ENCODE data around the gene PTPRR.

The PTPRR gene

DNA sequence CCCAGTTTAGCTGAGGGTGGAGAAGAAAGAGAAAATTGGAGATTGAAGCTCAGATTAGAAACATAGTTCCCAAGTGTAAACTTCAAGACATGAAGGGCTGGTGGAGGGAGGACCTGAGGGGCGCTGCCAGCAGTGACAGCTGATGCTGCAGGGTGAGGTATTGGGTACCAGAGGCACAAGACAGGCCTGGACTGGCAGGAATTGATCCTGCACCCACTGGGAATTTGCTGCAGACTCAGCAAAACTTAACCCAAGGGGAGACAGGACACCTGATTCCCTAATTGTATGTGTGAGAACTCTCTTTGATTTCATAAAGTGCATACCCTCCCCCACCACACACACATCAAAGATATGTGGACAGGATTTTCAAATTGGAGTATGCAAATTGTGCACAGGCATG lies 11.6 kb downstream of the PTPRR start:
- no peak for DNase-seq

DNA sequence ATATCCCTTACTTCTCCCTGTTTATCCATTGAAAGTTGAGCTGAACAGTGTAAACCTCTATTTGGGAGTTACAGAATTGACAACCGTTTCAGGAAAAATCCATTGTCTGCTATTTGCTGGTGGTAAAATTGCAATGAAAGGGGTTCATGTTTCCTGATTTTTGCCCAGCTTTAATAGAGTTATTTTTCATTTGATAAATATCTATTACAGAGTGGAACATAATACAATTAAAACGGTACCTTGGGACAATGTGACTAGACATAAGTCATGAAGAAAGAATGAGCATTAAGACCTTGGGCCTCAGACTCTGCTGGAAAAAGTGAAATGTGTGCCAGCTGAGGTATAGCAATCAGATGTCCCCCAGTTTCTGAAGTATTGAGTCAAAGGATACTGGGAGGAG lies 13.1 kb downstream of the PTPRR start:
- DNase-seq: no peak

DNA sequence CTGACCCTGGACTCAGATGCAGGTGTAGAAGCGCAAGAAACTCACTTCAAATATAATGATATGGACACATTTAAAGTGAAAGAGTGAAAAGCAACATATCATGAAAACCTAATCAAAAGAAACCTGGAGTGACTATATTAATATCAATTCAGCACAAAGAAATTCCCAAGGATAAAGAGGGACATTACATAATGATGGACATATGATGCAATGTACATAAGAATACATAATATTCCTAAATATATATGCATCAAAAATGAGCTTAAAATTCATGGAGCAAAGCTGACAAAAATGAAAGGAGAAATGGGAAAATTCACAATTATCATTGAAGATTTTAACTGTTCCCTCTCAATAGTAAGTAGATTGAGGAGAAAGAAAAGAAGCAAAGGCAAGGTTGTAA lies 24.6 kb downstream of the PTPRR start:
- DNase-seq: no peak

GRCh38 chr12:70892593-70892992 lies 27.9 kb downstream of the PTPRR start:
- no peak for DNase-seq

GRCh38 chr12:70890895-70891832 lies 29.4 kb downstream of the PTPRR start:
- no peak for DNase-seq

DNA sequence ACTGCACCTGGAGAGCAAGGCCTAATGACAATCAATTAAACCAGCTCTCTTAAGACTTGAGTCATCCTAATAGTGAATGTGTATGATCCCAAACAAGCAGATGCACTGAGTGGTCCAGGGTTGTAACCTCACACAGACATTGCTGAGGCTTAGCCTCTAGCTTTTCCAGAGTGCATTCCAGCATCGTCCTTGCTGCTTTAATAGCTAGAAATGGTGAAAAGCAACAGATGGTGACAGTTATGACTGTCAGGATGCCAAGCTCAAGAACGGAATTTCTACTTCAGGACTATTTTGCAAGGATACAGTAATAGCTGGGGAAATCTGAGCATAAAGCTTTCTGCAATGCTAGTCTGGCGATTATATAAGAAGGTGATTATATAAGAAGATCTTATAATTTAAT lies 34.6 kb downstream of the PTPRR start:
- DNase-seq: no peak

DNA sequence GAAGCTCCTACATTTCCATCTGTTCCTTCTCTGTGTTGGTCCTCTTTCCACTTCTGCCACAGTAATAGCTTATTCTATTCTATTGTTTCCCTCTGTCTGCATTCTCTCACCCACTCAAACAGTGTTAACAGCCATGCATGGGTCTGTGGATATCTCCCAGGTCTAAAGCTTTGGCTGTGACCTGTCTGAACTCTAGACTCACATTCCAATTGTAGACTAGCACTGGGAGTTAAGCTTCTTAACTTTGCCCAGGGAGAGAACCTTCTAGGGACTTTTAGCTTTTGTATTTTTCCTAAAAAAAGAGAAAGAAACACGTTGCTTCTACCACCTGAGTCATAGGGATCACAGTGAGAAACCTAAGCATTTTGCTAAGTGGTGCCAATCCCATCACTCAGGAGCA lies 36.7 kb downstream of the PTPRR start:
- DNase-seq: no peak

GRCh38 chr12:70880744-70881143 lies 39.8 kb downstream of the PTPRR start:
- no peak for DNase-seq

DNA sequence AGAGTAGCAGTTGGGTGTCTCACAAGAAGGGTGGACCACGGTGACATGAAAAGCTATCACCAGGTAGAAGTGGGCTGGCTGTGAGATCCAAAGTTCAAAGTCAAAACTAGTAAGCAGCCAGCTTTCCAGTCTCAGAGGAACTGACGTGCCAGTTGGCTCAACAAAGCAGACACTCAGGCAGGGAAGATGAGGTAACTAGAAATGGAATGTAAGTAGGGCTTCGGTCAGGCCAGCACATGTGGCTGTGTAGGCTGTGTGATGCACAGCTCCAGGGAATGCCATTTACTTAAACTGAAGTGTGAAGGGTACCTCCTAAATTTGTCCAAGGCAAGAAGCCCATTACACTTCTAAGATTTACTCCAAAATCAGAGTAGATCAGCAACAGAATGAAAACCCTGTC lies 43.6 kb downstream of the PTPRR start:
- DNase-seq: no peak

- DNase-seq: no peak
These were observed 44.9 kb downstream of the PTPRR start for GRCh38 chr12:70875628-70876027.

DNA sequence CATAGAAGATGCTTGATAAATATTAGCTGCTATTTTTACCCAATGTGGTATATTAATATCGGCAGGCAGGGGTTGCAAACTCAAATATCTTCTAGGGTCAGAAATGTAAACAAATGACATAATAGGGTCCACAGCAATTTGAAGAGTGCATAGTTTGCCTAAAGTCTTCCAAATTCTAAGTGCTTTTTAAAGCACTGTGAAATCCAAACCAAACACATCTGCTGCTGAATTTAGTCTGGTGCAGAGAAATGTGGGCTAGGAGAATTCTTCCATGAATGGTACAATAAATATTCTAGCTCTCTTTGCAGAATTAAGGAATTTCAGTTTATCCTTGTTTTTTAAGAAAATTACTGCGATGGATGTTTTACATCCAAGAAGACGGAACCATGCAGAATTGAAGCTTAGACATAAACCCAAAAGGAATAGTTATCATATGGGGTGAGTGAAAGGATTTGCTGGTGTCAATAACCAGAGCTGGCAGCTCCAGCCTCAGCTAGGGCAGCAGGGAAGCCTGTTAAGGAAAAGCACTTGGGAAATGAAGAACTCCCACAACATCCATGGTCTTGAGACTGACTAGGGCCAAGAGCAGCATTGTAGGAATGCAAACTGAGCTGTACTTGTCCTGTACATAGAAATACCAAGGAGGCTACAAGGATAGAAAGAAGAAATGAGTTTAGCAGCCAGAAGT lies 65.5 kb downstream of the PTPRR start:
- DNase-seq: no peak

DNA sequence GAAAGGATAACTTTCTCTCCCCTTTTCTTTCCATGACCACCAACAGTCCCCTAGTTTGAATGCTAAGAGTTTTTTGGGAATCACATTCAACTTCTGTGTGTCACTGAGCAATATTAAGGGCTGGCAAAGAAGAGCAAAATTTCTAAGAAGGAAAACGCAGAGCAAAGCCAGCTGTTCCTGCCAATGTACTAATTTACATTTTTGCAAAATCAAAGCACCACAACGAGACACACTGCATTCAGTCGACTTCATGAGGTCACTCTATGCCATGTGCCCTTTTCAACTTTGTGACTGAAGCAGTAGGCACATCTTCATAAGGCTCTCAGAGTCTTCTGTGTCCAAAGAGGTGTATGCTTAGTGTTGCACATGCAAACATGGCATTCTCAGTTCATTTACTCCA lies 66.4 kb downstream of the PTPRR start:
- no peak for DNase-seq

GRCh38 chr12:70853326-70853725 lies 67.2 kb downstream of the PTPRR start:
- DNase-seq: no peak

GRCh38 chr12:70852416-70853150 lies 68.0 kb downstream of the PTPRR start:
- DNase-seq: no peak

GRCh38 chr12:70849265-70849960 lies 71.1 kb downstream of the PTPRR start:
- peak; percentile 29 to 68 for DNase-seq

DNA sequence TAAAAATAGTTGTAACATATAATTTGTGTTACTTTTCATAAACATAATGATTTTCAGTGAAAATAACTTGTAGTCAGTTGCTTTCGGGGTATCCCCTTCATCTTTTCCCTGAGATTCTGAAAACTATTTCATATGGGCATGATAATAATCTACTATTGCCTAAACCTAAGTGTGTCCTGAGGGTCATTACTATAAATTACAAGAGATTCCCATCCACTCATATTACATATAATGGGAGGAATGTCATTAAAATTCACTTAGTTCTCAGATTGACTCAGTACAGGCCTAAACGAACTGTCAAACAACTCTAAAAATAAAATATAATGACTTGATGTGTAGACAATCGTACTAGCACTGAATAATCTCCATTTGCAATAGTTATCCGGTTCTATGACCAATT lies 72.7 kb downstream of the PTPRR start:
- DNase-seq: no peak

- DNase-seq: no peak
These were observed 75.3 kb downstream of the PTPRR start for GRCh38 chr12:70845268-70845667.

- DNase-seq: no peak
These were observed 77.2 kb downstream of the PTPRR start for GRCh38 chr12:70843363-70843762.

DNA sequence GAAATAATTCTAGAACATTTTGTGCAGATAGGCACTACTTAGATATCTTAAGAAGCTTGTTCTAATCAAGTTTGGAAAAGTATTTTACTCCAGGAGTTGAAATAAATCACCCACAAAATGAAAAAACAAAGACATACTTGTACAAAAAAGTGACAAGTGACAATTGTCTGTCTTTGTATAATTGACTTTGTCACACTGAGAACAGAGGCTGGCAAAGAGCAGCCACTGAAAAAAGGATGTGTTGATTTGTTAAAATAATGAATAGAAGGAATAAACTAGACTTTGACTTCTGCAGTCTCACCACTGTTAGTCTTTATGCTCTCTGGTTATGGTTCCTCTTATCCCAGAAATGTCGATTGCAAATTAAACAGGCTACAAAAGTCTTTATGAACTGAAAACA lies 77.6 kb downstream of the PTPRR start:
- no peak for DNase-seq

- DNase-seq: no peak
These were observed 78.4 kb downstream of the PTPRR start for GRCh38 chr12:70842136-70842535.

- DNase-seq: no peak
These were observed 79.7 kb downstream of the PTPRR start for GRCh38 chr12:70840656-70841350.

DNA sequence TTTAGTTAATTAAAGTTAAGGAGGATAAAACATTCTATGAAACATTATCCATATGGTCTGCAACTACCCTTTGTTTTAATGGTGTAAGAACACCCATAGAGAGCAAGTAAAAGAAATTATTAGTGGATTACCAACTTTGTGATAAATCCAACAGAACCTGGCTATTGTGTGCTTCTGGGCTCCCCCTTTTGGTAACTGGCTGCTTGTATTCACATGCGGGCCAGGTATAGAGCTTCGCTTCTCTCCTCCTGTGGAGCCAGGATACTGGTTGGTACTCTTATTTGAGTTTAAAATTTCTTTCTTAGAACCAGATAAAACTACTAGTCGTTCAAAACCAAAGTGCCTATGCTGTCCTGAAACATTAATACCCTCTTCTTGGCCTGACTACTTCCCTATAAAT lies 81.0 kb downstream of the PTPRR start:
- no peak for DNase-seq
